MM.1S (cell line): ENCODE results near the gene TMC6.
"Not testable (repeated sequence)": the region's sequence is repeated elsewhere in the genome, so short reads cannot be mapped to it uniquely, and the experiment has no call there.

Experiments
- EZH2 ChIP-seq: fragments of 300-600 bp; sonication (generic); optimal IDR thresholded peaks from 2 replicates; pipeline ENCODE3; 2017; ENCODE audit warnings: low read depth, mild to moderate bottlenecking, antibody characterized with exemption, low read length, mixed read lengths
- TF ChIP-seq, protein P1 (sequence below): fragments of 300-600 bp; sonication (generic); IDR thresholded peaks from 2 replicates; pipeline ENCODE4 v1.5.1; 2016; ENCODE audit warnings: antibody characterized with exemption, low read length, mixed read lengths

DNA sequence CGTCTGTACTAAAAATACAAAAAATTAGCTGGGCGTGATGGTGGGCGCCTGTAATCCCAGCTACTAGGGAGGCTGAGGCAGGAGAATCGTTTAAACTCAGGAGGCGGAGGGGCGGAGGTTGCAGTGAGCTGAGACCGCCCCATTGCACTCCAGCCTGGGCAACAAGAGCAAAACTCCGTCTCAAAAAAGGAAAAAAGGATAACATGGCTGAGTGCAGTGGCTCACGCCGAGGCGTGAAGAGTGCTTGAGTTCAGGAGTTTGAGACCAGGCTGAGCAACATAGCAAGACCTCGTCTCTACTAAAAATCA lies 11.3 kb upstream of the TMC6 start:
- TF ChIP-seq, protein P1, sequence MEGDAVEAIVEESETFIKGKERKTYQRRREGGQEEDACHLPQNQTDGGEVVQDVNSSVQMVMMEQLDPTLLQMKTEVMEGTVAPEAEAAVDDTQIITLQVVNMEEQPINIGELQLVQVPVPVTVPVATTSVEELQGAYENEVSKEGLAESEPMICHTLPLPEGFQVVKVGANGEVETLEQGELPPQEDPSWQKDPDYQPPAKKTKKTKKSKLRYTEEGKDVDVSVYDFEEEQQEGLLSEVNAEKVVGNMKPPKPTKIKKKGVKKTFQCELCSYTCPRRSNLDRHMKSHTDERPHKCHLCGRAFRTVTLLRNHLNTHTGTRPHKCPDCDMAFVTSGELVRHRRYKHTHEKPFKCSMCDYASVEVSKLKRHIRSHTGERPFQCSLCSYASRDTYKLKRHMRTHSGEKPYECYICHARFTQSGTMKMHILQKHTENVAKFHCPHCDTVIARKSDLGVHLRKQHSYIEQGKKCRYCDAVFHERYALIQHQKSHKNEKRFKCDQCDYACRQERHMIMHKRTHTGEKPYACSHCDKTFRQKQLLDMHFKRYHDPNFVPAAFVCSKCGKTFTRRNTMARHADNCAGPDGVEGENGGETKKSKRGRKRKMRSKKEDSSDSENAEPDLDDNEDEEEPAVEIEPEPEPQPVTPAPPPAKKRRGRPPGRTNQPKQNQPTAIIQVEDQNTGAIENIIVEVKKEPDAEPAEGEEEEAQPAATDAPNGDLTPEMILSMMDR: not testable (repeated sequence)
- TF ChIP-seq EZH2: not testable (repeated sequence)
